GM08714 (cell line): ENCODE measurements around the gene RTP4.
A peak's percentile ranks its signal among the peaks of the same experiment; 100 is the strongest.

Experiments used
- H3K4me3 ChIP-seq: fragments of 200-500 bp; sonication (Bioruptor generic); 2 replicates; pipeline ENCODE4 v1.5.1; 2014; ENCODE audit warnings: mild to moderate bottlenecking, low read length, inconsistent platforms
- ZNF274 ChIP-seq: IDR thresholded peaks from 2 replicates; pipeline ENCODE4 v1.6.1; 2012; ENCODE audit warnings: mild to moderate bottlenecking, low read depth, low read length

RTP4 gene

GRCh38 chr3:187352581-187353575 is 15.3 kb upstream of the RTP4 start:
- H3K4me3 ChIP-seq, result no peak overlapping the region
- no peak for TF ChIP-seq ZNF274

- no peak overlapping the region for H3K4me3 ChIP-seq
- no peak for TF ChIP-seq ZNF274
Observed at GRCh38 chr3:187358068-187358467, 10.1 kb upstream of the RTP4 start.

GRCh38 chr3:187359798-187360486 is 8.2 kb upstream of the RTP4 start:
- TF ChIP-seq ZNF274, result no peak
- no peak overlapping the region for H3K4me3 ChIP-seq

DNA sequence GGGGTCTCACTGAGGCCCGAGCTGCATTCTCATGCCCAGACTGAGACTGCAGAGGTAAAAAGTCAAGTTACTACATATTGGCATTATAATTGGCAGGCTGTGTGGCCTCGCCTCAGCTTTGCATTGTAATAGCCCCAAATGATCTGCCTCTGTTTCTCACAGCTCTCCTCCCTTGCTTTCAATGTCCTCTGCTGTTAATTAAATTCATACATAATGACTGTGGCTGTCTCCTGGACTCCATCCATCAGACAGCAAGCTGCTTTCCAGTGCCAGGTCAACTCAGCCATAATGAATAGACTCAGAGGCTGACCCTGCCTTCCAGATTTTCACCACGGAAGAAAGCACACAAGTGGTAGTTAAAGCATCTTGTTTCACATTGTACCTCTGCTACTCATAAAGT is 7.6 kb upstream of the RTP4 start:
- no peak for TF ChIP-seq ZNF274
- no peak overlapping the region for H3K4me3 ChIP-seq

DNA sequence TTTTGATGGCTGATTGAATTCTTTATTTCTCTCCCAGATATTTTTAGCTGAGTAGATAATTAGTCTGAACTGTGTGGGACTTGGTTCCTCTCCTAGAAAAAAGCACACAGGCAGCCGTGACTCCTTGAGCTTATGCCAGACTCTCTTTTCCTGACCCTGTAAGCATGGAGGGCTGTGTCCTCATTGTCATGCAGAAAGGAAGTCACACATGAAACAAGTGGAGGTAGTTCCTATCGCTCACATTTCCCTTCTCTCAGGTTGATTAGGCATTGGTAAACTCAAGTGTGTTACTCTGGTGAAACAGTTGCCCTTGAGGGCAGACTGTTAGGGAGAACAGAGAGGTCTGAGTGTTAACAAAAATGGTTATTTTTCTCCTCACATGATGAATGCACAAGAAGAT is 6.3 kb upstream of the RTP4 start:
- no peak overlapping the region for H3K4me3 ChIP-seq
- TF ChIP-seq ZNF274, result no peak

GRCh38 chr3:187367561-187368103 is 553 bp upstream of the RTP4 start:
- no peak for TF ChIP-seq ZNF274

DNA sequence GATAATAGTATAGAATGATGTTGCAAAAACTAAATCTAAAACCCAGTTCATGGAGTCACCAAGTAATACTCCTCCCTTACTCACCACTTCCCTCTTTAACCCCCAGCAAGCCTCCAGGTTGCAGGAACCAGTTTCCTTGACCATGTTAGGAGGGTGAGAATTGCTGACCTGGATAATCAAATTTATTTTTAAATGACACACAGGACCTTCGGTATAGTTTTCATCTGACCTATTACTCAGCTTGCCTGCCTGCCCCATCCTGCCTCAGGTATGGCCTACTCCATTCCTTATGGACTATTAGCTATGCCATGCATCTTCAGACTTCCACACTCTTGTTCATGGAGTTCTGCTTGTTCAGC is 883 bp downstream of the RTP4 start:
- no peak for TF ChIP-seq ZNF274
- H3K4me3 ChIP-seq, result peak overlapping the region; percentile 99

More at GRCh38 chr3:187367561-187368103, 553 bp upstream of the RTP4 start:
- no peak overlapping the region for H3K4me3 ChIP-seq

GRCh38 chr3:187370051-187370450 is 1.9 kb downstream of the RTP4 start:
- H3K4me3 ChIP-seq, result no peak overlapping the region
- no peak for TF ChIP-seq ZNF274

- no peak for TF ChIP-seq ZNF274
- H3K4me3 ChIP-seq, result no peak overlapping the region
Observed at GRCh38 chr3:187375581-187375980, 7.4 kb downstream of the RTP4 start.

GRCh38 chr3:187377842-187378241 is 9.7 kb downstream of the RTP4 start:
- no peak for TF ChIP-seq ZNF274

GRCh38 chr3:187382609-187383151 is 14.5 kb downstream of the RTP4 start:
- no peak for TF ChIP-seq ZNF274
- no peak overlapping the region for H3K4me3 ChIP-seq

More at GRCh38 chr3:187377842-187378241, 9.7 kb downstream of the RTP4 start:
- H3K4me3 ChIP-seq, result no peak overlapping the region

DNA sequence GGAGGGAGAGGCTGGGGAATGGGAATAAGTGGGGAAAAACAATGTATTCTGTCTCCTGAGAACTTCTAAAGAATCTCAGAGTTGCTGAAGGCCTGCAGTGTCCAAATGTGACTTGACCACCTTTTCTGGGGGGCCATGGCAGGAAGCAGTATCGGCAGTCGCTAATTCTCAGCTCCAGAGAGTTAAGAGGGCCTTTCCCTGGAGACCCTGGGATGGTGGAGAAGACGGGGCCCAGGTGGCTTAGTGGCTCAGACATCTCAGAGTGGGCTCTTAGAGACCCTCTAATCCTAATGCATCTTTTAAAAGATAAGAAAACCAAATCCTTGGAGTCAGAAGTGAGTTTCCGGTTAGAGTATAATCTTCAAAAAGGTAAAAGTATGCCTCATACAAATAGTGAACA is 15.1 kb downstream of the RTP4 start:
- no peak for TF ChIP-seq ZNF274
- H3K4me3 ChIP-seq, result no peak overlapping the region

DNA sequence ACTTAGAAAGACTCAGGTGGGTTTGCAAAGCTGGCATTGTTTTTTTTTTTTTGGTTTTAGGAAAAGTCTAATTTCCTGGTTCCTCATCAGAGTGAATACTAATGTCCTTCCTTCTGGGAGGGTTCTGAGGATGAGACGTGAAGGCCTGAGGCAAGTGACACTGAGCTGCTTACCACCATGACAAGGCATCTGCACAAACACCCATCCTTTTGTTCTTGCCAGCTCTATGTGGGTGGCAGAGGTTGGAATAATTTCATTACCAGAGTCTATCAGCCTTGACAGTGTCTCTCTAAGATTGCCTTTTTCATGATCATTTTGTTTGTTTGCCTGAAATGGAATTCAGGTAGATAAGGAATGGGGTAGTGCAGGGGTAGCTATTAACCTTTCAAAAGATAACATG is 17.1 kb downstream of the RTP4 start:
- no peak for TF ChIP-seq ZNF274
- H3K4me3 ChIP-seq, result no peak overlapping the region

DNA sequence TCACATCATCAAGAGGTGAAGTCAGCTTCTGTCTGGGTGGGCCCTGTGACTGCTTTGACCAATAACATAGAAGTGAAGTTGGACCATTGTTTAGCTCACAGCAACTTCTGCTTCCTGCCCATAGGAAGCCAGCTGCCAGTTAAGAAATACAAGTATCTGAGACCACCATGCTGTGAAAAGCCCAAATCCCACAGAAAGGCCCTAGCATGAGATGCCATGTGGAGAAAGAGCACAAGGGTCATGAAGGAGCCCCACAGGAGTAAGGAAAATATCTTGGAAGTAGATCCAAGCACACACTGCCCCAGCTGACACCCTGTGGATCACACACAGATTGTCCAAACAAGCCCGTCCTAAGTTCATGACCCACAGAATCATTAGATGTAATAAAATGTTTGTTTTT is 28.5 kb downstream of the RTP4 start:
- TF ChIP-seq ZNF274, result no peak
- no peak overlapping the region for H3K4me3 ChIP-seq
